AG04449 (cell line): Measurements from ENCODE around the gene RHOA.

ENCODE experiments used
- CTCF ChIA-PET: fragments of 350-600 bp; formaldehyde crosslinking; extraction: SDS; loops from one replicate; lab custom pipeline; 2021; ENCODE audit warnings: antibody characterized with exemption; lab: Yijun Ruan, JAX
- POLR2A ChIA-PET: fragments of 400-600, 350-600 bp; formaldehyde crosslinking; extraction: SDS; loops from one replicate; lab custom pipeline; 2020; ENCODE audit warnings: antibody characterized with exemption, inconsistent platforms; lab: Yijun Ruan, JAX
- DNase-seq: peaks from one replicate; pipeline ENCODE4 v3.0.0-alpha.2; 2010; ENCODE audit warnings: low read depth, low spot score
- H3K4me3 ChIP-seq: 2 replicates; pipeline ENCODE4 v1.5.1; 2011; ENCODE audit warnings: low read depth, mild to moderate bottlenecking, control low read depth, low read length
- CTCF ChIP-seq: IDR thresholded peaks from one replicate; pipeline ENCODE4 v1.5.1; 2011; ENCODE audit warnings: mild to moderate bottlenecking, moderate library complexity, low read length, control low read depth, inconsistent platforms; ENCODE audit not compliant: insufficient read depth; ENCODE audit errors: missing control alignments

Gene RHOA

GRCh38 chr3:49313896-49314688 is 97.7 kb downstream of the RHOA start:
- no peak overlapping the region for H3K4me3 ChIP-seq
- POLR2A ChIA-PET: interaction anchor here (0.5 kb wide), 1 partner anchor 10 kb away, joined by 4 read pairs; no protein-coding TSS in a partner anchor
- CTCF ChIA-PET: no interaction called here
- TF ChIP-seq CTCF: no peak
- no peak for DNase-seq

GRCh38 chr3:49311283-49311682 is 100.5 kb downstream of the RHOA start:
- no peak overlapping the region for H3K4me3 ChIP-seq
- CTCF ChIA-PET: interaction anchor here (1.7 kb wide), 1 partner anchor 140 kb away, joined by 7 read pairs; the partner anchor contains the start of gene KLHDC8B
- DNase-seq: no peak
- no peak for TF ChIP-seq CTCF
- POLR2A ChIA-PET: no interaction called here

- ChIA-PET CTCF (interaction anchor here (1.7 kb wide), 1 partner anchor 140 kb away, joined by 7 read pairs; the partner anchor contains the start of gene KLHDC8B), POLR2A (no interaction called here)
- no peak overlapping the region for H3K4me3 ChIP-seq
- no peak for TF ChIP-seq CTCF
- no peak for DNase-seq
Observed at GRCh38 chr3:49310677-49311076, 101.1 kb downstream of the RHOA start.
